GM18909 (cell line): ENCODE data around the gene NOTCH4.

Experiments
- ATAC-seq: cut with Tn5 transposase; IDR thresholded peaks from one replicate; pipeline ENCODE4 v1.9.1; 2021; ENCODE audit warnings: mild to moderate bottlenecking; ENCODE audit not compliant: unreplicated experiment, poor library complexity

NOTCH4 gene

GRCh38 chr6:32148289-32149091 is 75.4 kb downstream of the NOTCH4 start:
- no peak for ATAC-seq

- ATAC-seq, result no peak
These were observed 76.3 kb downstream of the NOTCH4 start for GRCh38 chr6:32147401-32148132.

GRCh38 chr6:32146687-32147086 is 77.2 kb downstream of the NOTCH4 start:
- ATAC-seq, result no peak

GRCh38 chr6:32146287-32146686 is 77.6 kb downstream of the NOTCH4 start:
- no peak for ATAC-seq
